Stimulated activated CD8-positive, alpha-beta memory T cell treated with anti-CD3 and anti-CD28 coated beads, Interleukin-7, amount 100 ng/mL, for 24 hours (primary cell): ENCODE data around the gene PTPRK.

ENCODE experiments used
- DNase-seq: peaks from one replicate; pipeline ENCODE4 v3.0.0-alpha.2; 2020; ENCODE audit warnings: low read depth

PTPRK gene

GRCh38 chr6:128389820-128390534 lies 130.4 kb downstream of the PTPRK start:
- no peak for DNase-seq

GRCh38 chr6:128388380-128388779 lies 132.0 kb downstream of the PTPRK start:
- no peak for DNase-seq

GRCh38 chr6:128380891-128381290 lies 139.5 kb downstream of the PTPRK start:
- DNase-seq: no peak

GRCh38 chr6:128379577-128379976 lies 140.8 kb downstream of the PTPRK start:
- DNase-seq: no peak

- DNase-seq: no peak
Observed at GRCh38 chr6:128376952-128377503, 143.4 kb downstream of the PTPRK start.

- DNase-seq: no peak
Observed at GRCh38 chr6:128371136-128371535, 149.3 kb downstream of the PTPRK start.

- DNase-seq: no peak
Observed at GRCh38 chr6:128370072-128370471, 150.3 kb downstream of the PTPRK start.

- DNase-seq: no peak
Observed at GRCh38 chr6:128368213-128368944, 152.0 kb downstream of the PTPRK start.

- DNase-seq: no peak
Observed at GRCh38 chr6:128367437-128367836, 153.0 kb downstream of the PTPRK start.

- DNase-seq: no peak
Observed at GRCh38 chr6:128365520-128366160, 154.8 kb downstream of the PTPRK start.

- DNase-seq: no peak
Observed at GRCh38 chr6:128364766-128365519, 155.5 kb downstream of the PTPRK start.

GRCh38 chr6:128363020-128363813 lies 157.2 kb downstream of the PTPRK start:
- DNase-seq: no peak

GRCh38 chr6:128361378-128361777 lies 159.0 kb downstream of the PTPRK start:
- no peak for DNase-seq

GRCh38 chr6:128358244-128358776 lies 162.1 kb downstream of the PTPRK start:
- no peak for DNase-seq

GRCh38 chr6:128357392-128358130 lies 162.8 kb downstream of the PTPRK start:
- no peak for DNase-seq

- DNase-seq: no peak
Observed at GRCh38 chr6:128352366-128352765, 168.0 kb downstream of the PTPRK start.

- no peak for DNase-seq
Observed at GRCh38 chr6:128351255-128351514, 169.2 kb downstream of the PTPRK start.

- DNase-seq: no peak
Observed at GRCh38 chr6:128350416-128351254, 169.8 kb downstream of the PTPRK start.

- DNase-seq: no peak
Observed at GRCh38 chr6:128347123-128347522, 173.3 kb downstream of the PTPRK start.

GRCh38 chr6:128346569-128346968 lies 173.8 kb downstream of the PTPRK start:
- no peak for DNase-seq
